ENCODE data around the gene KCNAB2. TPM values are rescaled to one million over a fixed set of nuclear protein-coding genes. Genes with fewer than 3 reads are reported as not detected.

The KCNAB2 gene
- total RNA-seq, 1 experiment from 2014 or later: 10.3 TPM

DNA sequence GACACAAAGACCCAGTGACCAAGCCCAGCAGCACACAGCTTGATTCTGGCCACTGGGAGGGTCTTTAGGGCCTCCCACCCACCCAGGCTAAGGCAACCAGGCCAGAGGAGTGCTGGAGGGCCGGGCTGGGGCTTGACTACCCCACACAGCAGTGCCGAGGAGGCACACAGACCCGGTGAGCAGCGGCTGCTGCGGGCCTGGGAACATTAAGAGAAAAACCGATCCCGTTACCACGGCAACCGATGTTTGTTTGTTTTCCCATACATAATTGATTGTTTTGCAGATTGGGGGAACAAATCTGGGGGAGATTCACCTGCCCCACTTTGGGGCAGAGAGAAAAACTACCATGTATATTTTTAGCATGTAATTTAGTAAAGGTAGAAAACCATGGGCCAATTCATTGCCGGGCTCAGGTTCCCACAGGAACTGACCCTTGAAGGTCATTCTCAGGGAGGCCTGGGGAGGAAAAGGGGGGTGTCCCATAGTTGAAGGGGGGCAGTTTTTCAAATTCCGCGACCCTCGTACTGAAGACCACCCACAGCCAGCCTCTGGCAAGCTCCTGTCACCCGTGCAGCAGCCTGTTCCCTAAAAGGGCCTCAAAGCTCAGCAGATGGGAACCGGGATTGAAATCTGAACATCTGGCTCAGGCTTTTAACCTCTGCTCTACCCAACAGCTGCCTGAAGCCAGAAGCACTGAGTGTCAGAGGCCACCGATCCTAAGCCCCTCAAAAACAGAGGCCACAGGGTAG is 99.1 kb downstream of the KCNAB2 start (continued):
- no peak for TF ChIP-seq SMAD4 (CRISPR knock-in tag; IDR thresholded peaks at IDR 0.05)
- TF ChIP-seq RORB (CRISPR knock-in tag; IDR thresholded peaks at IDR 0.05): no peak
- no peak for TF ChIP-seq TEAD1 (CRISPR knock-in tag; IDR thresholded peaks at IDR 0.05)
- TF ChIP-seq ZNF138 (CRISPR knock-in tag; conservative IDR thresholded peaks at IDR 0.05): no peak
- TF ChIP-seq ETV6 (CRISPR knock-in tag; IDR thresholded peaks at IDR 0.05): no peak

DNA sequence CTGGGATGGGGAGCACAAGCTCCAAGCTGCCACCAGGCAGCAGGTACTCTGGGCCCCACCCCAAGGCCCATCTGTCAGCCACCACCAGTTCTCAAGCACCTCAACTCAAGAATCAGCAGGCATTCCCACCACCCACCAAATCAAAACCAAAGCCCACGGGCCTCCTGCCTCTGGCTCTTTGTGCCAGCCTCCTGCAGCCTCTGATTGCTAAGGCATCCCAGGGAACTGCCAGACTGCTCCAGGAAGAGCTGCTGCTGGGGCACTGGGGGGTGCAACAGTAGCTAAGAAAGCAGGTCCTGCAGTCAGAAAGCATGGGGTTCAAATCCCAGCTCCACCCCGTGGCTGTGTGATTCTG is 99.7 kb downstream of the KCNAB2 start:
- ChIA-PET POLR2A (no interaction called here), CTCF (interaction anchor here (1.0 to 2.0 kb wide), 5 partner anchors 9 to 60 kb away, joined by 3 to 7 read pairs (median 4); no protein-coding TSS in a partner anchor)
- ATAC-seq (no peak), DNase-seq (ENCODE audit: low spot score) (no peak)
- no peaks in the 10 kb centered on the region for H3K36me3 Mint-ChIP-seq
- TF ChIP-seq, protein P1, sequence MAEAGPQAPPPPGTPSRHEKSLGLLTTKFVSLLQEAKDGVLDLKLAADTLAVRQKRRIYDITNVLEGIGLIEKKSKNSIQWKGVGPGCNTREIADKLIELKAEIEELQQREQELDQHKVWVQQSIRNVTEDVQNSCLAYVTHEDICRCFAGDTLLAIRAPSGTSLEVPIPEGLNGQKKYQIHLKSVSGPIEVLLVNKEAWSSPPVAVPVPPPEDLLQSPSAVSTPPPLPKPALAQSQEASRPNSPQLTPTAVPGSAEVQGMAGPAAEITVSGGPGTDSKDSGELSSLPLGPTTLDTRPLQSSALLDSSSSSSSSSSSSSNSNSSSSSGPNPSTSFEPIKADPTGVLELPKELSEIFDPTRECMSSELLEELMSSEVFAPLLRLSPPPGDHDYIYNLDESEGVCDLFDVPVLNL (CRISPR knock-in tag; IDR thresholded peaks at IDR 0.05; ENCODE audit: borderline replicate concordance, low read depth): no peak
- TF ChIP-seq, protein P2, sequence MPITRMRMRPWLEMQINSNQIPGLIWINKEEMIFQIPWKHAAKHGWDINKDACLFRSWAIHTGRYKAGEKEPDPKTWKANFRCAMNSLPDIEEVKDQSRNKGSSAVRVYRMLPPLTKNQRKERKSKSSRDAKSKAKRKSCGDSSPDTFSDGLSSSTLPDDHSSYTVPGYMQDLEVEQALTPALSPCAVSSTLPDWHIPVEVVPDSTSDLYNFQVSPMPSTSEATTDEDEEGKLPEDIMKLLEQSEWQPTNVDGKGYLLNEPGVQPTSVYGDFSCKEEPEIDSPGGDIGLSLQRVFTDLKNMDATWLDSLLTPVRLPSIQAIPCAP (CRISPR knock-in tag; IDR thresholded peaks at IDR 0.05): no peak
- TF ChIP-seq IRF2 (CRISPR knock-in tag; IDR thresholded peaks at IDR 0.05; ENCODE audit: borderline replicate concordance, low read depth) (no peak), ETV6 (CRISPR knock-in tag; IDR thresholded peaks at IDR 0.05) (no peak), ZNF138 (CRISPR knock-in tag; conservative IDR thresholded peaks at IDR 0.05) (no peak), JUN (CRISPR knock-in tag; IDR thresholded peaks at IDR 0.05) (no peak), JAZF1 (CRISPR knock-in tag; IDR thresholded peaks at IDR 0.05) (no peak), CREM (CRISPR knock-in tag; IDR thresholded peaks at IDR 0.05) (no peak), ZNF671 (CRISPR knock-in tag; IDR thresholded peaks at IDR 0.05) (no peak), ZNF121 (CRISPR knock-in tag; IDR thresholded peaks at IDR 0.05) (no peak), ZNF317 (CRISPR knock-in tag; IDR thresholded peaks at IDR 0.05; ENCODE audit: borderline replicate concordance, low read depth) (no peak), NFATC4 (CRISPR knock-in tag; IDR thresholded peaks at IDR 0.05) (no peak)
- TF ChIP-seq, protein P3, sequence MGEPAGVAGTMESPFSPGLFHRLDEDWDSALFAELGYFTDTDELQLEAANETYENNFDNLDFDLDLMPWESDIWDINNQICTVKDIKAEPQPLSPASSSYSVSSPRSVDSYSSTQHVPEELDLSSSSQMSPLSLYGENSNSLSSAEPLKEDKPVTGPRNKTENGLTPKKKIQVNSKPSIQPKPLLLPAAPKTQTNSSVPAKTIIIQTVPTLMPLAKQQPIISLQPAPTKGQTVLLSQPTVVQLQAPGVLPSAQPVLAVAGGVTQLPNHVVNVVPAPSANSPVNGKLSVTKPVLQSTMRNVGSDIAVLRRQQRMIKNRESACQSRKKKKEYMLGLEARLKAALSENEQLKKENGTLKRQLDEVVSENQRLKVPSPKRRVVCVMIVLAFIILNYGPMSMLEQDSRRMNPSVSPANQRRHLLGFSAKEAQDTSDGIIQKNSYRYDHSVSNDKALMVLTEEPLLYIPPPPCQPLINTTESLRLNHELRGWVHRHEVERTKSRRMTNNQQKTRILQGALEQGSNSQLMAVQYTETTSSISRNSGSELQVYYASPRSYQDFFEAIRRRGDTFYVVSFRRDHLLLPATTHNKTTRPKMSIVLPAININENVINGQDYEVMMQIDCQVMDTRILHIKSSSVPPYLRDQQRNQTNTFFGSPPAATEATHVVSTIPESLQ (CRISPR knock-in tag; IDR thresholded peaks at IDR 0.05): no peak
- TF ChIP-seq, protein P4, sequence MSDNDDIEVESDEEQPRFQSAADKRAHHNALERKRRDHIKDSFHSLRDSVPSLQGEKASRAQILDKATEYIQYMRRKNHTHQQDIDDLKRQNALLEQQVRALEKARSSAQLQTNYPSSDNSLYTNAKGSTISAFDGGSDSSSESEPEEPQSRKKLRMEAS (CRISPR knock-in tag; IDR thresholded peaks at IDR 0.05): no peak
- H3K9me3 Mint-ChIP-seq: no peaks in the 10 kb centered on the region
- peaks cover 4% of the 10 kb centered on the region for H3K4me1 Mint-ChIP-seq
- no peak overlapping the region for H3K27ac Mint-ChIP-seq
- H3K4me3 Mint-ChIP-seq: no peak overlapping the region
- H3K27me3 Mint-ChIP-seq (ENCODE audit: low read depth): peaks cover 19% of the 10 kb centered on the region

DNA sequence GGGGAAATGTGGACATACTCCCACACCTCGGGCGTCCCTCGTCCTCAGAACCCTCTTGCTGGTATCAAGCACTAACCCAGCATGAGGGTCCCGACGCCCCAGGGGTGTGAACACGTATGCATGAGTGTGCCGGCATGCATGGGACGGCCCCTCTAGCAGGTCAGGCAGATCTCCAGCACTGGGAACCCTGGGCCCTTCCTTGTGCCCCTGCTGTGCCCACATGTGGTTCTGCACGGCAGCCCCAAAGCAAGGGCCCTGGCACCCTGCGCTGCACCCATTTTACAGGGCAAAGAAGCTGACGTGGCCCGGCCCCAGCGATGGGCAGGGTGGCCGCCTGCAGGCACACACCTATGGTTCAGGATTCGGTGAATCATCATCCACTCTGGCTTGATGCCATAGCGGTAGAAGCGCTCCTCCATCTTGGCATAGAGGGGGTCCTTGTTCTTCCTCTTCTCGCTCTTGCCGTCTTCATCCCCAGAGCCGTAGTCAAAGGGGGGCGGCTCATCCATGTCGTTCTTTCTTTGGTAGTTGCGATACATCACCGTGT is 100.2 kb downstream of the KCNAB2 start:
- ChIA-PET CTCF (interaction anchor here (1.0 to 1.6 kb wide), 4 partner anchors 9 to 59 kb away, joined by 3 to 7 read pairs (median 4); no protein-coding TSS in a partner anchor), POLR2A (no interaction called here)
- DNase-seq (ENCODE audit: low spot score): no peak
- ATAC-seq: no peak
- Mint-ChIP-seq H3K27me3 (ENCODE audit: low read depth) (peaks cover 19% of the 10 kb centered on the region), H3K4me1 (peaks cover 4% of the 10 kb centered on the region), H3K9me3 (no peaks in the 10 kb centered on the region), H3K27ac (no peak overlapping the region), H3K36me3 (no peaks in the 10 kb centered on the region), H3K4me3 (no peak overlapping the region)
- TF ChIP-seq, protein P1 (CRISPR knock-in tag; IDR thresholded peaks at IDR 0.05; ENCODE audit: borderline replicate concordance, low read depth): no peak
- TF ChIP-seq, protein P5, sequence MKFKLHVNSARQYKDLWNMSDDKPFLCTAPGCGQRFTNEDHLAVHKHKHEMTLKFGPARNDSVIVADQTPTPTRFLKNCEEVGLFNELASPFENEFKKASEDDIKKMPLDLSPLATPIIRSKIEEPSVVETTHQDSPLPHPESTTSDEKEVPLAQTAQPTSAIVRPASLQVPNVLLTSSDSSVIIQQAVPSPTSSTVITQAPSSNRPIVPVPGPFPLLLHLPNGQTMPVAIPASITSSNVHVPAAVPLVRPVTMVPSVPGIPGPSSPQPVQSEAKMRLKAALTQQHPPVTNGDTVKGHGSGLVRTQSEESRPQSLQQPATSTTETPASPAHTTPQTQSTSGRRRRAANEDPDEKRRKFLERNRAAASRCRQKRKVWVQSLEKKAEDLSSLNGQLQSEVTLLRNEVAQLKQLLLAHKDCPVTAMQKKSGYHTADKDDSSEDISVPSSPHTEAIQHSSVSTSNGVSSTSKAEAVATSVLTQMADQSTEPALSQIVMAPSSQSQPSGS (CRISPR knock-in tag; IDR thresholded peaks at IDR 0.05; ENCODE audit: borderline replicate concordance, low read depth): no peak
- TF ChIP-seq PRRX2 (CRISPR knock-in tag; IDR thresholded peaks at IDR 0.05): no peak

Measured in WTC11 (cell line).